ENCODE data around the gene SPANXN4. TPM values are rescaled to one million over a fixed set of nuclear protein-coding genes. Genes with fewer than 3 reads are reported as not detected.

Gene SPANXN4
- total and polyA plus RNA-seq, 2 donors (not counting 1 experiment from before 2014, with no cell fraction given) = not detected

- no peak for TF ChIP-seq CTCF (conservative IDR thresholded peaks at IDR 0.05 in 1 of 2, IDR thresholded peaks at IDR 0.05 in 1 of 2; ENCODE audit: low read depth in 1 of 2, low read length in 2 of 2)
- DNase-seq (ENCODE audit: low read depth in 2 of 2) = no peak
- H3K27me3 ChIP-seq (ENCODE audit: control insufficient read depth, insufficient read depth, low read length) = no peaks in the 10 kb centered on the region
- H3K9me3 ChIP-seq (ENCODE audit: control insufficient read depth, insufficient read depth, low read depth, low read length) = no peaks in the 10 kb centered on the region
- no peak overlapping the region for H3K9ac ChIP-seq (ENCODE audit: insufficient read depth, low read length)
- no peak overlapping the region for H3K4me3 ChIP-seq (replicated peaks in 1 of 4; ENCODE audit: control extremely low read depth in 1 of 4, insufficient read depth in 1 of 4, low read depth in 3 of 4, low read length in 4 of 4)
- no peaks in the 10 kb centered on the region for H3K79me2 ChIP-seq (ENCODE audit: control insufficient read depth, insufficient read depth, low read length)
- no peak overlapping the region for H3K27ac ChIP-seq (ENCODE audit: insufficient read depth, low read length)
- no peaks in the 10 kb centered on the region for H4K20me1 ChIP-seq (ENCODE audit: control insufficient read depth, extremely low read depth, insufficient read depth, low read length)
- no peaks in the 10 kb centered on the region for H3K36me3 ChIP-seq (ENCODE audit: control insufficient read depth, insufficient read depth, low read length)
- H3K4me1 ChIP-seq (ENCODE audit: control insufficient read depth, extremely low read depth, insufficient read depth, low read length) = no peaks in the 10 kb centered on the region
- H2AFZ ChIP-seq (ENCODE audit: low read length) = no peak overlapping the region
- no peak overlapping the region for H3K4me2 ChIP-seq (ENCODE audit: extremely low read depth, insufficient read depth, low read length)
Observed at GRCh38 chrX:143081231-143081630, 55.5 kb downstream of the SPANXN4 start.

- DNase-seq (ENCODE audit: low read depth in 2 of 2) = no peak
- Histone ChIP-seq H3K9ac (ENCODE audit: insufficient read depth, low read length) (no peak overlapping the region), H3K27me3 (ENCODE audit: control insufficient read depth, insufficient read depth, low read length) (no peaks in the 10 kb centered on the region), H3K36me3 (ENCODE audit: control insufficient read depth, insufficient read depth, low read length) (no peaks in the 10 kb centered on the region), H3K4me1 (ENCODE audit: control insufficient read depth, extremely low read depth, insufficient read depth, low read length) (no peaks in the 10 kb centered on the region), H3K79me2 (ENCODE audit: control insufficient read depth, insufficient read depth, low read length) (no peaks in the 10 kb centered on the region), H3K9me3 (ENCODE audit: control insufficient read depth, insufficient read depth, low read depth, low read length) (no peaks in the 10 kb centered on the region), H3K4me3 (replicated peaks in 1 of 4; ENCODE audit: control extremely low read depth in 1 of 4, insufficient read depth in 1 of 4, low read depth in 3 of 4, low read length in 4 of 4) (no peak overlapping the region), H3K27ac (ENCODE audit: insufficient read depth, low read length) (no peak overlapping the region), H2AFZ (ENCODE audit: low read length) (no peak overlapping the region), H4K20me1 (ENCODE audit: control insufficient read depth, extremely low read depth, insufficient read depth, low read length) (no peaks in the 10 kb centered on the region), H3K4me2 (ENCODE audit: extremely low read depth, insufficient read depth, low read length) (no peak overlapping the region)
- no peak for TF ChIP-seq CTCF (conservative IDR thresholded peaks at IDR 0.05 in 1 of 2, IDR thresholded peaks at IDR 0.05 in 1 of 2; ENCODE audit: low read depth in 1 of 2, low read length in 2 of 2)
- TF ChIP-seq EZH2 (IDR thresholded peaks at IDR 0.05; ENCODE audit: low read length, missing control alignments) = no peak
Observed at GRCh38 chrX:143082537-143082936, 56.8 kb downstream of the SPANXN4 start.

Measured in fibroblast of lung (primary cell).